B cell (primary cell): ENCODE results near the gene CCL25.

ENCODE experiments used
- EZH2 ChIP-seq: IDR thresholded peaks from 2 replicates; pipeline ENCODE4 v1.6.1; 2012; ENCODE audit warnings: borderline replicate concordance, low read depth, mild to moderate bottlenecking, moderate library complexity, low read length; ENCODE audit not compliant: insufficient read depth, poor library complexity, severe bottlenecking
- TF ChIP-seq, protein P1 (sequence below): fragments of 200-600 bp; IDR thresholded peaks from one replicate; pipeline ENCODE4 v1.8.0; 2022; ENCODE audit warnings: antibody characterized with exemption, mild to moderate bottlenecking

DNA sequence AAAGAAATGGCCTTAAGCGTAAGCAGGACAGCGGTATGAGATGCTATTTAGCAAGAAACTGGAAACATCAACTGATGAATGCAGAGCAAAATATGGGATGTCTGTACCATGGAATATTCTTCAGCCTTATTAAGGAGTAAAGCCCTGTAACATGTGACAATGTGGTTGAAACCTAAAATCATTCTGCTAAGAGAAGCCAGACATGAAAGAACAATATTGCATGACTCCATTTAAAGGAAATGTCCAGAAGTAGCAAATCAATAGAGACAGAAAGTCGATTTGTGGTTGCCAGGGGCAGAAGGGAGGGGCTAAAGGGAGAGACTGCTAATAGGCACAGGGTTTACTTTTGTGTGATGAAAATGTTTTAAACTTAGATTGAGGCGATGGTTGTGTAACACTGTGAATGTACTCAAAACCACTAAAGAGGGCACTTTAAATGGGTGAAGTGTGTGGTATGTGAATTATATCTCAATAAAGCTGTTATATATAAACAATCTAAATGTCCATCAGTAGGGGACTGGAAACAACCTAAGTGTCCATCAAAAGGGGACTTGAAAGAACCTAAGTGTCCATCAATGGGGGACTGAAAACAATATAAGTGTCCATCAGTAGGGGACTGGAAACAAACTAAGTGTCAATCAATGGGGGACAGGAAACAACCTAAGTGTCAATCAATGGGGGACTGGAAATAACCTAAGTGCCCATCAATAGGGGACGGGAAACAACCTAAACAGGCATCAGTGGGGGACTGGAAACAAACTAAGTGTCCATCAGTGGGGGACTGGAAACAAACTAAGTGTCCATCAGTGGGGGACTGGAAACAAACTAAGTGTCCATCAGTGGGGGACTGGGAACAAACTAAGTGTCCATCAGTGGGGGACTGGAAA, 45.4 kb downstream of the CCL25 start:
- TF ChIP-seq, protein P1, sequence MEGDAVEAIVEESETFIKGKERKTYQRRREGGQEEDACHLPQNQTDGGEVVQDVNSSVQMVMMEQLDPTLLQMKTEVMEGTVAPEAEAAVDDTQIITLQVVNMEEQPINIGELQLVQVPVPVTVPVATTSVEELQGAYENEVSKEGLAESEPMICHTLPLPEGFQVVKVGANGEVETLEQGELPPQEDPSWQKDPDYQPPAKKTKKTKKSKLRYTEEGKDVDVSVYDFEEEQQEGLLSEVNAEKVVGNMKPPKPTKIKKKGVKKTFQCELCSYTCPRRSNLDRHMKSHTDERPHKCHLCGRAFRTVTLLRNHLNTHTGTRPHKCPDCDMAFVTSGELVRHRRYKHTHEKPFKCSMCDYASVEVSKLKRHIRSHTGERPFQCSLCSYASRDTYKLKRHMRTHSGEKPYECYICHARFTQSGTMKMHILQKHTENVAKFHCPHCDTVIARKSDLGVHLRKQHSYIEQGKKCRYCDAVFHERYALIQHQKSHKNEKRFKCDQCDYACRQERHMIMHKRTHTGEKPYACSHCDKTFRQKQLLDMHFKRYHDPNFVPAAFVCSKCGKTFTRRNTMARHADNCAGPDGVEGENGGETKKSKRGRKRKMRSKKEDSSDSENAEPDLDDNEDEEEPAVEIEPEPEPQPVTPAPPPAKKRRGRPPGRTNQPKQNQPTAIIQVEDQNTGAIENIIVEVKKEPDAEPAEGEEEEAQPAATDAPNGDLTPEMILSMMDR: no peak
- no peak for TF ChIP-seq EZH2
